PC-9 (cell line): Measurements from ENCODE around the gene SYNE1. TPM values are rescaled to one million over a fixed set of nuclear protein-coding genes. Genes with fewer than 3 reads are reported as not detected.

ENCODE experiments used
- BruUV-seq: library from RNA; stranded (reverse); fragments of 400-500 nt; replicated peaks from 2 replicates; lab custom pipeline; 2021; lab: Mats Ljungman, UMichigan
- CTCF ChIA-PET: fragments of 300-600 bp; sonication (Branson Sonifier 250); formaldehyde crosslinking; loops from one replicate; lab custom pipeline; 2022; ENCODE audit warnings: antibody characterized with exemption; lab: Charles Lee
- POLR2A ChIA-PET: fragments of 300-600 bp; sonication (Branson Sonifier 250); formaldehyde crosslinking; loops from one replicate; lab custom pipeline; 2022; ENCODE audit warnings: antibody characterized with exemption; ENCODE audit not compliant: unreplicated experiment; lab: Charles Lee
- DNase-seq, 2 experiments: peaks; one replicate each; pipeline versions ENCODE4 v3.0.0 to v3.0.0-alpha.2; 2015 to 2022; ENCODE audit warnings: mixed read lengths in 1 of 2
- H2AFZ ChIP-seq: fragments of 200-600 bp; sonication (generic); 2 replicates; pipeline ENCODE4 v1.8.1; 2017; ENCODE audit warnings: antibody characterized with exemption
- H3F3A ChIP-seq: fragments of 200-600 bp; sonication (generic); 2 replicates; pipeline ENCODE4 v1.8.1; 2017; ENCODE audit warnings: antibody characterized with exemption, mild to moderate bottlenecking, low read depth; ENCODE audit not compliant: insufficient read depth
- H3K27ac ChIP-seq: fragments of 200-600 bp; sonication (generic); 2 replicates; pipeline ENCODE4 v1.6.1; 2016; ENCODE audit warnings: mixed run types
- H3K27me3 ChIP-seq: fragments of 200-600 bp; sonication (generic); 2 replicates; pipeline ENCODE4 v1.6.1; 2016; ENCODE audit warnings: low read depth, mixed run types; ENCODE audit not compliant: insufficient read depth
- H3K36me3 ChIP-seq: fragments of 200-600 bp; sonication (generic); 2 replicates; pipeline ENCODE4 v1.6.1; 2016; ENCODE audit warnings: low read depth, mixed run types
- H3K4me1 ChIP-seq: fragments of 200-600 bp; sonication (generic); replicated peaks from 2 replicates; pipeline ENCODE4 v1.6.1; 2016; ENCODE audit warnings: mixed run types; ENCODE audit not compliant: insufficient read depth
- H3K4me2 ChIP-seq: fragments of 200-600 bp; sonication (generic); 2 replicates; pipeline ENCODE4 v1.6.1; 2017; ENCODE audit warnings: mixed run types
- H3K4me3 ChIP-seq: fragments of 200-600 bp; sonication (generic); 2 replicates; pipeline ENCODE4 v1.6.1; 2016; ENCODE audit warnings: mixed run types
- H3K79me2 ChIP-seq: fragments of 200-600 bp; sonication (generic); 2 replicates; pipeline ENCODE4 v1.6.1; 2017; ENCODE audit warnings: low read depth, mixed run types
- H3K9me2 ChIP-seq: fragments of 200-600 bp; sonication (generic); 2 replicates; pipeline ENCODE4 v1.8.1; 2017; ENCODE audit warnings: mild to moderate bottlenecking; ENCODE audit not compliant: insufficient read depth
- H3K9me3 ChIP-seq: fragments of 200-600 bp; sonication (generic); 2 replicates; pipeline ENCODE4 v1.8.1; 2016; ENCODE audit warnings: low read depth; ENCODE audit not compliant: insufficient read depth
- H4K20me1 ChIP-seq: fragments of 200-600 bp; sonication (generic); 2 replicates; pipeline ENCODE4 v1.8.1; 2017; ENCODE audit not compliant: insufficient read depth
- EZH2 ChIP-seq: fragments of 200-600 bp; sonication (generic); IDR thresholded peaks from 2 replicates; pipeline ENCODE4 v1.8.0; 2017; ENCODE audit warnings: antibody characterized with exemption, low read depth
- intact Hi-C: fragments of 100-400 bp; cut with micrococcal nuclease; formaldehyde crosslinking; loops from one replicate; pipeline ENCODE4 v1.10.0; 2022; ENCODE audit not compliant: unreplicated experiment
- total RNA-seq: library from RNA; stranded (reverse); gene quantifications from 2 replicates; pipeline ENCODE4 v1.2.3, GENCODE V29; 2021
- TF ChIP-seq, protein P1 (sequence below): fragments of 200-600 bp; sonication (generic); conservative IDR thresholded peaks from 2 replicates; pipeline ENCODE4 v1.6.1; 2017; ENCODE audit warnings: mixed run types, antibody characterized with exemption, mild to moderate bottlenecking, moderate library complexity

The SYNE1 gene
- total RNA-seq, 1 experiment from 2014 or later: 13.4 TPM

DNA sequence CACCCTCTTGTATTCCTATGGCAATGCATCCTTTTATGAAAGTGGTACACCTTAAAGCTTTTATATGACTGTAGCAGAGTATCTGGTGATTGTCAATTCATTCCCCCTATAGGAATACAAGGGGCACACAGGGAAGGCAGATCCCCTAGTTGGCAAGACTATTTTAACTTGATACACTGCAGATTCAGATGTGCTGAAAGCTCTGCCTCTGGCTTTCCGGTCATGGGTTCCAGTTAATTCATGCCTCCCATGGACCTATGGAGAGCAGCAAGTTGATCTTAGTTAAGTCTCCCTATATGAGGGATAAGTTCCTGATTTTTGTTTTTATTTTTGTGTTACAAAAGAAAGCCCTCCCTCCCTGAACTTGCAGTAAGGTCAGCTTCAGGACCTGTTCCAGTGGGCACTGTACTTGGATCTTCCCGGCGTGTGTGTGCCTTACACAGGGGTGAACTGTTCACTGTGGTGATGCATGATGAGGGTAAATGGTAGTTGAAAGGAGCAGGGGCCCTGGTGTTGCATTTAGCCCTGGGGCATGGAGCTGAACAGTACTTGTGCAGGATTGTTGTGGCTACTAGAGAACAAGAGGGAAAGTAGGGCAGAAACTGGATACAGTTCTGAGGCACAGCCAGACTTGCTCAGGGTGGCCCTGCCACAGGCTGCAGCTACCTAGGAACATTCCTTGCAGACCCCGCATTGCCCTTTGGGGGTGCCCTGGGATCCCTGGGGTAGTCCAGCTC lies 537.5 kb downstream of the SYNE1 start:
- H3F3A ChIP-seq: peaks cover 30% of the 10 kb centered on the region
- peak overlapping the region; percentile 69; the same call in 1 of the 2 replicates for H3K4me2 ChIP-seq
- no peaks in the 10 kb centered on the region for H4K20me1 ChIP-seq
- intact Hi-C loops: loop anchor here (5.0 kb wide), 1 partner anchor 47 kb away; no protein-coding TSS in a partner anchor
- no peaks in the 10 kb centered on the region for H3K79me2 ChIP-seq
- no peak overlapping the region for H2AFZ ChIP-seq
- H3K36me3 ChIP-seq: no peaks in the 10 kb centered on the region
- peak overlapping the region; percentile 72 for H3K27ac ChIP-seq
- H3K4me3 ChIP-seq: no peak overlapping the region
- H3K9me2 ChIP-seq: no peaks in the 10 kb centered on the region
- H3K27me3 ChIP-seq: no peaks in the 10 kb centered on the region
- no TSS peak for BruUV-seq
- TF ChIP-seq, protein P1, sequence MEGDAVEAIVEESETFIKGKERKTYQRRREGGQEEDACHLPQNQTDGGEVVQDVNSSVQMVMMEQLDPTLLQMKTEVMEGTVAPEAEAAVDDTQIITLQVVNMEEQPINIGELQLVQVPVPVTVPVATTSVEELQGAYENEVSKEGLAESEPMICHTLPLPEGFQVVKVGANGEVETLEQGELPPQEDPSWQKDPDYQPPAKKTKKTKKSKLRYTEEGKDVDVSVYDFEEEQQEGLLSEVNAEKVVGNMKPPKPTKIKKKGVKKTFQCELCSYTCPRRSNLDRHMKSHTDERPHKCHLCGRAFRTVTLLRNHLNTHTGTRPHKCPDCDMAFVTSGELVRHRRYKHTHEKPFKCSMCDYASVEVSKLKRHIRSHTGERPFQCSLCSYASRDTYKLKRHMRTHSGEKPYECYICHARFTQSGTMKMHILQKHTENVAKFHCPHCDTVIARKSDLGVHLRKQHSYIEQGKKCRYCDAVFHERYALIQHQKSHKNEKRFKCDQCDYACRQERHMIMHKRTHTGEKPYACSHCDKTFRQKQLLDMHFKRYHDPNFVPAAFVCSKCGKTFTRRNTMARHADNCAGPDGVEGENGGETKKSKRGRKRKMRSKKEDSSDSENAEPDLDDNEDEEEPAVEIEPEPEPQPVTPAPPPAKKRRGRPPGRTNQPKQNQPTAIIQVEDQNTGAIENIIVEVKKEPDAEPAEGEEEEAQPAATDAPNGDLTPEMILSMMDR: no peak
- TF ChIP-seq EZH2: no peak
- peaks cover 8% of the 10 kb centered on the region; the same call in 1 of the 2 replicates for H3K9me3 ChIP-seq
- ChIA-PET CTCF (interaction anchor here (0.6 kb wide), 1 partner anchor 198 kb away, joined by 3 read pairs; no protein-coding TSS in a partner anchor), POLR2A (no interaction called here)
- H3K4me1 ChIP-seq: peaks cover 61% of the 10 kb centered on the region
- no peak for DNase-seq

DNA sequence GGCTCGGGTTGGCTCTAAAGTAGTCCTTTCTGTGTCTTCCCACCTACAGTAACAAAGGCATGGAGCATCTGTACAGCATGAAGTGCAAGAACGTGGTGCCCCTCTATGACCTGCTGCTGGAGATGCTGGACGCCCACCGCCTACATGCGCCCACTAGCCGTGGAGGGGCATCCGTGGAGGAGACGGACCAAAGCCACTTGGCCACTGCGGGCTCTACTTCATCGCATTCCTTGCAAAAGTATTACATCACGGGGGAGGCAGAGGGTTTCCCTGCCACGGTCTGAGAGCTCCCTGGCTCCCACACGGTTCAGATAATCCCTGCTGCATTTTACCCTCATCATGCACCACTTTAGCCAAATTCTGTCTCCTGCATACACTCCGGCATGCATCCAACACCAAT lies 538.5 kb downstream of the SYNE1 start:
- CTCF ChIA-PET: no interaction called here

DNA sequence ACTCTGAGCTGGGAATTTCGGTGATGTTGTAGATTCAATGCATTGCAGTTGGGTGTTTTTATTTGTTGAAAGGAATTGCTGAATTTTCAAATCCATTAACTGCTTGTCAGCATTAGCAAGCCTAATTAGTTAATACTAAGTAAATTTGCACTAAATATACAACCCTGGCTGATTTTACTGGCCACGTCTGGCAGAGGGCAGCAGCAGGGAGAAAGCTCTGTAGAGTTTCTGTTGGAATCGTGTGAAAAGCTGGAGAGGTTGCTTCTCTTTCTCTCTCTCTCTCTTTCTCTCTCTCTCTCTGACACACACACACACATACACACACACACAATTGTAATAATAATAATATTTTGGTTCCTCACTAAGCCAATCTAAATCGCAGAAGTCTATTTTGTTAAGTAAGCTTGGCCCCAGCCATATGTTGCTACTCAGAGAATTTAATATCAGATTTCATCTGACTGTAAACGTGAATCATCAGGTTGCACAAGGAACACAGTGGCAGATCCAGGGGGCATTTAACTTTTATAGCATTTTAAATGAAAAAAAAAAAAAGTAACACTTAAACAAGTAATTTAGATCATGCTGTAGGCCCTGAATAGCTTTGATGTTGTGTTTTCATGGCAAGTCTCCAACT lies 540.2 kb downstream of the SYNE1 start:
- no TSS peak for BruUV-seq
- Histone ChIP-seq H2AFZ (no peak overlapping the region), H4K20me1 (no peaks in the 10 kb centered on the region), H3K27me3 (no peaks in the 10 kb centered on the region), H3K4me1 (peaks cover 76% of the 10 kb centered on the region), H3F3A (peaks cover 40% of the 10 kb centered on the region), H3K4me3 (no peak overlapping the region), H3K36me3 (no peaks in the 10 kb centered on the region), H3K79me2 (no peaks in the 10 kb centered on the region), H3K4me2 (peak overlapping the region; percentile 59), H3K27ac (peak overlapping the region; percentile 57), H3K9me2 (no peaks in the 10 kb centered on the region), H3K9me3 (peaks cover 8% of the 10 kb centered on the region; the same call in 1 of the 2 replicates)
- intact Hi-C loops: loop anchor here (5.0 kb wide), 1 partner anchor 45 kb away; no protein-coding TSS in a partner anchor
- TF ChIP-seq, protein P1: 0 out of 2 replicates have a peak, but pooled peaks have one; percentile 14
- TF ChIP-seq EZH2: no peak
- peak in 1 of 2 experiments; percentile 67 for DNase-seq
- CTCF ChIA-PET: no interaction called here
- POLR2A ChIA-PET: interaction anchor here (0.5 to 0.6 kb wide), 2 partner anchors 183 to 1253 kb away, joined by 3 to 7 read pairs; no protein-coding TSS in a partner anchor

More for the DNA sequence above, 538.5 kb downstream of the SYNE1 start:
- no peaks in the 10 kb centered on the region for H4K20me1 ChIP-seq
- H3K9me2 ChIP-seq: no peaks in the 10 kb centered on the region
- intact Hi-C loops: loop anchor here (5.0 kb wide), 1 partner anchor 46 kb away; no protein-coding TSS in a partner anchor
- H3K4me1 ChIP-seq: peaks cover 70% of the 10 kb centered on the region
- no peak overlapping the region for H3K4me3 ChIP-seq
- no peak overlapping the region for H3K27ac ChIP-seq
- POLR2A ChIA-PET: no interaction called here
- no peak overlapping the region for H3K4me2 ChIP-seq
- no peak for TF ChIP-seq EZH2
- TF ChIP-seq, protein P1: no peak
- H3F3A ChIP-seq: peaks cover 32% of the 10 kb centered on the region
- no TSS peak for BruUV-seq
- DNase-seq: no peak
- H3K79me2 ChIP-seq: no peaks in the 10 kb centered on the region
- H2AFZ ChIP-seq: no peak overlapping the region
- peaks cover 8% of the 10 kb centered on the region; the same call in 1 of the 2 replicates for H3K9me3 ChIP-seq
- no peaks in the 10 kb centered on the region for H3K36me3 ChIP-seq
- H3K27me3 ChIP-seq: no peaks in the 10 kb centered on the region
